Myocyte (in vitro differentiated cells): ENCODE measurements around the gene BRAP. TPM values are rescaled to one million over a fixed set of nuclear protein-coding genes. Genes with fewer than 3 reads are reported as not detected.
"Not testable (repeated sequence)": the region's sequence is repeated elsewhere in the genome, so short reads cannot be mapped to it uniquely, and the experiment has no call there.

Experiments used
- DNase-seq: peaks from one replicate; pipeline ENCODE4 v3.0.0-alpha.2; 2012; ENCODE audit warnings: low read depth
- total RNA-seq: library from RNA; depleted of rRNA; stranded (reverse); fragments of >200 nt; gene quantifications from 2 replicates; pipeline ENCODE4 v1.2.3, GENCODE V29; 2014

BRAP gene
- total RNA-seq, 1 donor from 2014 or later, result 17.7 TPM

DNA sequence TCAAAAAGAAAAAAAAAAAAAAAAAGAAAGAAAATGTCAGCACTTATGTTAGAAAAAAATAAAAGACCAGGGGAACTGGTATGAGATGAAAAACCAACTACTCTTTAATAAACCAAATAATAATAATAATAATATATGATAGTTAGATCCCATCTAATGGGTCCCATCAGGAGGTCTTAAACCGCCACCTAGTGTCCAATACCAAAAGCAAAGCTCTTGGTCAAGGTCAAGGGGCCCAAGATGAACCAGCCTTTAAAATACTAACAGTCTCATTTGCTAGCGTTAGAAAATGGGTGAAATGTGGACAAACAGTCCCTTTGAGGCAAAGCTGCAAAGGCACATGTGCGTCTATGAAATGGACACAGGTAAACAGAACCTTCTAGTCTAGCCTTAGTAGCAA, 12.3 kb downstream of the BRAP start:
- DNase-seq, result peak; percentile 18

DNA sequence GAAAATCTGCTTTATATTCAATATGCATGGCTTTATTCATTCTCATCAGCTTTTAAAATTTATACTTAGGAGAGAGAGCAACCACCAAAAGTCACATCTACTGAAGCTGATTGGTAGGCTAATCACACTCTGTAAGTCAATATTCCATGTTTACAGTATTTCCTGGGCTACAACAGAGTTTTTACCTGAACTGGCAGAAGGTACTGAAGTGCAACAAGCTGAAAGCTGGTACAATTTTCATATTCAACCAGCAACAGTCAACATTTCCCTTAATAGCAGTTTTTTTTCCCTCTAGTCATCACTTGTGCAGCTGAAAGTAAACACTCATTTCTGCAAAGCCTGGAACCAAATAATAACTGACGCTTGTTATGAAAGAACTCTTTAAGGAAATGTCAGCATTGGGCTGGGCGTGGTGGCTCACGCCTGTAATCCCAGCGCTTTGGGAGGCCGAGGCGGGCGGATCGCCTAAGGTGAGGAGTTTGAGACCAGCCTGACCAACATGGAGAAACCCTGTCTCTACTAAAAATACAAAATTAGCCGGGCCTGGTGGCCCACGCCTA, 12.9 kb downstream of the BRAP start:
- no peak for DNase-seq

DNA sequence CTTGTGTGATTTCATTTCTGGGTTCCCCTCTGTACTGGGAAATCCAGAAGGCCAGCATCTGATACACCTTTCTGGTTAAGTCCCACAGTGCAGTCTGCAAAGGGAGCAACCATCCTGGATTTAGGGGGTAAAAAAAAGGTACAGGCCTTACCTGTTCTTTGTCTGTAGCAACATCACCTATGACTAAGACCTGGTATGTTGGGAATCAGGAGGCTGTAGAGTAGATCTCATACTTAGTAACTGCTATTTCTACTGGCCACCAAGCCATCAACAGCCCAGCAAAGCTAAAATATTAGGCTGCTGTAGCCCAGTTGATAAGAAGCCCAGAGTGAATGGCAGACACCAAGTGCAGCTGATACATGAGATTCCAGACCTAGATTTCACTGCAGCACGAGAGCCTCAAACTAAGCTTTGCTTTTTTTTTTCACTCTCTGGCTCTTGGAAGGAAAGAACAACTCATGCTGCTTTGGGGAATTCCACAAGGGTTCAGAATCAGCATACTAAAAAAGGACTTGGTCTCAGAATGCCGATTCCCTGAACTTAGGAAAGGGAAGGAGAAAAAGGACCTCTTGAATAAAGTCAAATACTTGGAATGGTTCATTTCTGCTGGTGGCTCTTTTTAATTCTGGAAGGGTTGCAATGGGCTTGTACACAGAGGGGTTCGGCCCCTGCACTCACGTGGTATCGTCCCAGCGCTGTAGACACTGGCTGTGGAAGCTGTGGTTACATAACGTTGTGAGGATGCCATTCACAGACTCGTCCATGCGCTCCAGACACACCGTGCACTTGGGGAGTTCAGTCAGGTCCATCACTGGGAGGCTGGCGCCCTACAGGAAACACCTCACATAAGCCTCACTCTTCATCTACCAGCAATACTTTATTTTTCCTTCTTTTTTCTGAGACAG, 20.5 kb downstream of the BRAP start:
- no peak for DNase-seq

DNA sequence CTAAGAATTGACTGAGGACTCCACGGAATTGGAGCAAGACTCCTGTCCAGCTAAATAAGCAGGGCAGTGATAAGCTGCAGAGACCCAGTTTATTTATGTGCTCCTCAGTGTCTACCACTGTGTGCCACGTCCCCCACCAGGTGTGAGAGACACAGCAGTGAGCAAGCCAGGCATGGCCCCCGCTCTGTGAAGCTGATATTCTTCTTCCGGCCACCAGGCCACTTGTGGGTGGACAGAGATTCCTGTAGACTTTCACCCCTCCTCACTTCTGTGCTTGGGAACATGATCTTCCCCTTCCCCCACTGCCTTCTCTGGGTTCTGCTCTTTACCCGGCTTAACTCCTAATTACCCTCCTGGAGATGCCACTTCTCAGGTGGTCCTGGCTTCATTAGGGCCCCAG, 21.3 kb downstream of the BRAP start:
- no peak for DNase-seq

DNA sequence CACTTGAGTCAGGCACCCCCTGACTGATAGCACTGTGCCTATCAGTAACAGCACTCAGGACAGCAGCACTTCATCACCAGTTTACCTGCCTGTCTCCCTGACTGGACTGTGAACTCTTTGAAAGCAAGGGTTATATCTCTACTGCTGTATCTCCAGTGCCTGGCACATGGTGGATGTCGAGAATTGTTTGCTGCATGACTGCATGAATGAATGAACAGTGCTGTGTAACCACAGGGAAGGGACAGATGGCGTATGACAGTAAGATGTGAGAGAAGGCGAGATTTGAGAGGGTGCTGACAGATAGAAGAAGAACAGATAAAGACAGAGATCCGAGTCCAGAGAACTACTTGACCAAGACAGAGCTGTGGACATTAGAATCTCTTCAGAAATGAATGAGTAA, 29.7 kb downstream of the BRAP start:
- DNase-seq, result no peak

DNA sequence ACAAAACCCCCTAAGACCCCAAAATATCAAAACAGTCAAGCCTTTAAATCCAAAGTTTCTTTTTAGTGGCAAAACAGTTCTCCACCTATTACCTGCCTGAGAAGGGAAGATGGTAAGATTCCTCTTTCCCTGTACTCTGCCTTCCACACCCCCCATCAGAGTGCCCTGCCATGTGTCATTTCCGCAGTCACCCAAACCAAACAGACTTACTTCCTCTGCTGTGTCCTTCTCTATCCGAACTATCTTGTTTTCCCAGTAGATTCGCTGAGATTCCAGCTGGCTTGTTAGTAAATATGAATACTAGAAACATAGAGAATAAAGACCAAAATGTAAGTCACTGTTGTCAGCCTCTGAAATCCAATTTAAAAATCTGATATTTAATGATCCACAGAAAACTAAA, 30.4 kb downstream of the BRAP start:
- no peak for DNase-seq

DNA sequence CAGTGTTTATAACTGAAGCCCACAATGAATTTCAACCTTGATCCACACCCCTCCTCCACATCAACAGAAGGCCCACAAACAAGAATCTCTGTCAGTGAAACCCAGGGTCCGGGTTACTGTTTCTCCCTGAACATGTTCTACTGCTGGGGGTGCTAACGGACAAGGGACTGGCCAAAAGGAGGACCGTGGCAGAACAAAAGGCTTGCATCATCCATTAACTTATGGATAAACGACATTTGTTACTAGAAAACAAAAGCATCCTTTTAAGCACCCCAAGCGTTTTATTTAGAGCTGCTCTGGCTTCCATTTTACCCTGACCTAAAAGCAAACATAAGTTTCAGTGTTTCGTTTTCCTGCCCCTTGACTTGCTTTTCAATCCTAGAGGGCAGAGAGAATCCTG, 32.2 kb downstream of the BRAP start:
- DNase-seq, result no peak

DNA sequence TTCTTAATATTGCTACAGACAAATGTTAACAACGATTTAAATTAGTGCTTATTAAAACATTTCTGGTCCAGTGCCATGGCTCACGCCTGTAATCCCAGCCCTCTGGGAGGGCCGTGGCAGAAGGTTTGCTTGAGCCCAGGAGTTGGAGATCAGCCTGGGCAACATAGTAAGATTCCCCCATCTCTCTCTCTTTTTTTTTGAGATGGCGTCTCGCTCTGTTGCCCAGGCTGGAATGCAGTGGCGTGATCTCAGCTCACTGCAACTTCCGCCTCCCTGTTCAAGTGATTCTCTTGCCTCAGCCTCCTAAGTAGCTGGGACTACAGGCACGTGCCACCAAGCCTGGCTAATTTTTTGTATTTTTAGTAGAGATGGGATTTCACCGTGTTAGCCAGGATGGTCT, 33.2 kb downstream of the BRAP start:
- not testable (repeated sequence) for DNase-seq

DNA sequence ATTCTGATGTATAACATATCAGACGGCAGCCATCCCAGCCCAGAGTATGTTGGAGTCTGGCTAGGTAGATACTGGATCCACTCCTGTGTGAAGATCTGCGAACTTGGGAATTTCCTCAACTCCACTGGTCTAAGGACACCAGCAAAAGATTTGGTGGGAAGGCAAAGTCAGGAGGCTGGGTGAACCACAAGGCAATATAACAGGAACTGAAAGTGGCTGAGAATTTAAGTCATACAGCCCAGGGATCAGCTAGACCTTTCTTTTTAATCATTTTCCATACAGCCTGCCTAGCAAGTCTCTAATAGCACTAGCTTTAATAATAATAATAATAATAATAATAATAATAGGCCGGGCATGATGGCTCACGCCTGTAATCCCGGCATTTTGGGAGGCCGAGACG, 34.8 kb downstream of the BRAP start:
- no peak for DNase-seq

DNA sequence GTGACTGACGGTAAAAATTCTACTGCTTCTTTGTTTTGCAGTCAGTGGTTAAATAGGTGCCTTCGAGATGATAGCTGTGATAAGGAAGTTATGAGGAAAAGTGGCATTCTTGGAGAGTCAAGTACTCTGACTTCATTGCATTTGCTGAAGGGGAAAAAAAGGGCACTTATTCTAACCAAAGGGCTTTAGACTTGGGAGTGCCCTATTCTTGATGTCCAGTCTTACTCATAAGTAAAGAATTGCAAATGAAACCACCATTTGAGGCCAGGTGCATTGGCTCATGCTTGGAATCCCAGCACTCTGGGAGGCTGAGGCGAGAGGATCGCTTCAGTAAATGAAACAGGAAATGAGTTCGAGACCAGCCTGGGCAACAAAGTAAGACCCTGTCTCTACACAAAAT, 40.3 kb downstream of the BRAP start:
- DNase-seq, result peak; percentile 25

DNA sequence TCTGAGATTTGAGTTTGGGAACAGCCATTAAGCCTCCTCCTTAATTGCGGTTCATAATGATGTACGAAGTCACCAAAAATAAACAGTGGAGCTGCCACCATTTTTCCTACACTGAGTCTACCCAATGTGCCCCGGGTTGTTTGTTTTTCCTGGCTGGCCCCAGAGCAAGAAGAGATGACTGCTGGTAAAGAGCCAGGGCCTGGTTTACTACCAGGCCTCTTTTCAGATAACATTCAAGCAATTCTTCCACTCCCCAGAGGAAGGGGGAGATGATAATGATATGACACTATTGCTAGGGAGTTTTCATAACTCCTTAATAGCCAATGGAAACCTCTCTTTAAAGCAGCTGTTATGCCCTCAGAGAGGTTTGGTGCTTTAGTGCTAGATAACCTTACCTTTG, 42.3 kb downstream of the BRAP start:
- no peak for DNase-seq

DNA sequence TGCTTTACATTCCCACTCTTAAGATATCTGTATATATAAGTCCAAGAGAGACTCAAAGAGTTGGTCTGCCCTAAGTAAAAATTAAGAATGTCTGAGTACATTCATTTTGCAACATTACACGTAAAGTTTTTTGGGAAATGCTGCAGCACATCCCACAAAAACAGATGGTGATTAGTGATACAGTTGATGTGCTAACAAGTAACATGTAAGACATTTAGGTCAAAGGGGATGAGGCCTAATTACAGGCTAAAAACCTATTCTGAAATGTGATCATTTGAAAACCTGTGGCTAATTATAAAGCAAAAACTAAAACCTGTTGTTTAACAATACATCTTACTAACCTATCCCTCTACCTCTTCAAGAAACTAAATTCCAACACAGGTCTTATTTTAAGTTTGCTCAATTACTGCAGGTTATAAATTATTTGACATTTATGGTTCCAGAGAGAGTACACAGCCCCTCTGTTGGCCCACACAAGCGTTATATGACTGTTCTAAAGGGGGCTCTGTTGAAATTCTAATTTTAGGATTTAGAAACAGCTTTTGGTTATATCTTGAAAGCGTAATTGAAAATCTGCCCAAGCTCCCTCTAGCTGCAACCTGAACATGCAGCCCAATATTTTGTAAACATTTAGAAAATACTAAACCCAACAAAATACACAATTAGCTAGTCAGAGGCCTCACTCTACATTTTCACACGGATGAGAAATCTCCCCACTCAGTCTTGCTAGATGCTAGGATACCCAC, 42.9 kb downstream of the BRAP start:
- no peak for DNase-seq

DNA sequence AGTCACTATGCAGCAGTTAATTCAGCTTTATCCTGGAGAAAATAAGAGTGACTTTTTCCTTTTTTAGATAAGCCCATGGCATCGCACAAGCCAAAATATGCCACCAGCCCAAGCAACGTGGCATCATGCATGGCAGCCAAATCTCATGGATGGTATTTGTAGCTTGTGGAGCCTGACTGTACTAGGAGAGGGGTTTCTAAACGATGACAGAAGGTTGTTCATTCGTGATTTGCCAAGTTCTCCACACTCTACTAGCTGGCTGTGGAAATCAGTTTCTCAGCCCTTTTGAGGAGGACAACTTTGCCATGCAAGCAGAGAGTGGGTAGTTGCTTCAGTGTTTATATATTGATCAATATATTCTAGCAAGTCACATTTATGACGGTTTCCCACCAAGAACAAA, 45.2 kb downstream of the BRAP start:
- DNase-seq, result no peak

DNA sequence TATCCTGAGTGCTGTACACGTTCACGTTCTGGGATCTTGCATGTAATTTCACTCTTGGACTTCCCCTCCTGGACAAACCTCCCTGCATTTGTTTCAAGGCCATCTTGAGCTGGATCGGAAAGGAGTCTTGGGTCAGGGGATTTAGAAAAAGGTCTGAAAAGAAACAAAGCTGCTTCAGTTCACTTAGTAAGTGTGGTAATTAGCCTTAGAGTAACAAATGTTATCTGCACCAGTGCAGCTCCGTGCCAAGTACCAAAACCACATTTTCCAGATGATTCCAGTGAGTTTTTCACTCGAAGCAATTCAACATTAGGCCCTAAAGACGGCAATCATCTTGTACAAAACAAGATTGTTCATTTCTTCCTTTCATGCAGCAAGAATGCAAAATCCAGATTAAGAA, 47.2 kb downstream of the BRAP start:
- DNase-seq, result no peak

DNA sequence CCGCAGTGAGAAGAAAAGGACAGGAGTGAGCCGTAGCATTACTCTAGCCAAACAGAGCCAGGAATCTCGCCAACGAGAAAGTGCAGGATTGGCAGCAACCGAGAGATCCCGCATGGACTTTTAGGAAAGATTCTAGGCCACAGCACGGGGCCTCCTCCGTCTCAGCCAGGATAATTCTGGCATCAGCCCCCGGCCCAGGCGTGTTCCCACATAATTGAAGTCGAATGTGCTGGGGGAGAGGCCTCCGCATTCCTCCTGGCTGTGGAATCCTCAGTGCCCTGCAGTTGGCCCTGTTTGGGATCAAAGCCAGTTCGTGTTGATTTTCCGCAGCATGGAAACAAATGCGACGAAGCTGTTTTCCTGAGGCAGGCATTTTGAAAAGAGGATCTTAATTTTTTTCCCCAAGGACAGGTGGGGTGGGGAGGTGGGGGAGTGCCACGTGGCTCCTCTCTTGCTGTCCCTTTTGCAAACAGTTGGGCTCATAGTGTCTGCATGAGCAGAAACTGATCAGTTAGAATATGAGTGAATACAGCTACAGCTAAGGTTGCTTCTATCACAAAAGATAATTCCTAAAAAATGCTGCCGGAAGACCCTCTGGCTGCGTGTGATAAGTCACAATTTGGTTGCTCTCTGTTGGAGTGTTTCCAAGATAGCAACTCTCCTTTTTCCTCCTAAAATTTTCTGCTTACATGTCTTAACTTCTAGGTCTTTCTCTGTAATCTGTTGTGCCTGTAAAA, 49.4 kb downstream of the BRAP start:
- DNase-seq, result peak; percentile 75

DNA sequence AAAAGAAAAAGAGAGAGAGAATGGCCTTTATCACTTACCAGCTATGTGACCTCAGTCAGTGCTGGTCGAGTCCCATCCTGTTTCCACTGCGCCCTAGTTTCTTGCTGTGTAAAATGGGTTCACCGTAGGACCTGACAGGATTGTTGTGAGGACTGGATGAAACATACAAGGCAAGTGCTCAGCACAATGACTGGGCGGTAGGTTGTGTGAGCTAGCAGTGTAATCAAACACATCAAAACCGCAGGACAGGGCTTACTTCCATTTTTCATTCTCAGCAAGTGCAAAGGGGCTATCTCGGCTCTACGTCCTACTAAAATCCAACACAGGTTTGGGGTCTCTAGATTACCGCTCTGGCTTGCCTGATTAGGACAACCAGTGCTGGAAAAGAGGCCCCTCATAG, 50.2 kb downstream of the BRAP start:
- DNase-seq, result peak; percentile 3

DNA sequence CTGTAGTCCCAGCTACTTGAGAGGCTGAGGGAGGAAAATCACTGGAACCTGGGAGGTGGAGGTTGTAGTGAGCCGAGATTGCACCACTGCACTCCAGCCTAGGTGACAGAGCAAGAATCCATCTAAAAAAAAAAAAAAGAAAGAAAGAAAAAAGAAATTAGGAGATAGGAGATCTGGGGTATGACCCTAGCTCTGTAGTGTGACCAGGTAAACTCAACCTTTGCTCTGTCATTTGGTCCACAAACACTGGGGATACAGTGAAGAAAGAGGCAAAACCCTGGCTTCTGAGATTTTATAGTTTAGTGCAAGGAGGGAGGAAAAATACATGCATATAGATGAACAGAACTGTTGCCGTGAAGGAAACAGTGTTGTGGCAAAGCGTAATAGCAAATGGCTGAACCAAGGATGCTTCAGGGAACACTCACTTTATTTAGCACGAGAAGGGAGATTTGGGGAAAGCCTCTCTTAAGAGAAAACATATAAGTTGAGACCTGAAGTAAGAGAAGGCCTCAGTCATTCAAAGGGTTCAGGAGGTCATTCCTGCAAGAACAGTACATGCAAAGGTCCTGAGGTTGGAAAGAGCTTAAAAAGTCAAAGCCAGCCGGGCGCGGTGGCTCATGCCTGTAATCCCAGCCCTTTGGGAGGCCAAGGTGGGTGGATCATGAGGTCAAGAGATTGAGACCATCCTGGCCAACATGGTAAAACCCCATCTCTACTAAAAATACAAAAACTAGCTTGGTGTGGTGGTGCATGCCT, 57.1 kb downstream of the BRAP start:
- DNase-seq, result no peak

DNA sequence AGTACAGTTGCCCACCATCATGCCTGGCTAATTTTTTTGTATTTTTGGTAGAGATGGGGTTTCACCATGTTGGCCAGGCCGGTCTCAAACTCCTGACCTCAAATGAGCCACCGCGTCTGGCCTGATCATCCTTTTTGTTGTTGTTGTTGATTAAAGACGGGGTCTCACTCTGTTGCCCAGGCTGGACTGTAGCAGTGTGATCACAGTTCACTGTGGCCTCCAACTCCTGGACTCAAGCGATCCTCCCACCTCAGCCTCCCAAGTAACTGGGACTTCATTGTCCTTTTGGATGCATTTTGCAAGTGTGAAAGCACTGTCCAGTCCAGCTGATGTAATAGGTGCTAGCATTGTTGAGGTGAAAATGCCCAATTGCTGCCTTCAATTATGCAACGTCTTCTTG, 59.5 kb downstream of the BRAP start:
- DNase-seq, result no peak

DNA sequence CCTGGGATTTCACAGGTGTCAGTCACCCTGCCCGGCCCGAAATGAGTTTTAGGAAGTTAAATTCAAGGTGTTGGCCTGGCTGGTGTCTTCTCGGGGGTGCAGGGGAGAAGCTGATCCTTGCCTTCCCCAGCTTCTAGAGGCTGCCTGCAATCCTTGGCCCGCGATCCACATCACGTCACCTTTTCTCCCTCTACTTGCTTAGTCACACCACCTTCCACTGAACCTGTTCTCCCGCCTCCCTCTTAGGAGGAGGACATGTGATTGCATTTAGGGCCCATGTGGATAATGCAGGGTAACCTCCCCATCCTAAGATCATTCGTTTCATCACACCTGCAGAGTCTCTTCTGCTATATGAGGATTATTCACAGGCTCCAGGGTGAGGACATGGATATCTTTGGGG, 61.2 kb downstream of the BRAP start:
- no peak for DNase-seq

DNA sequence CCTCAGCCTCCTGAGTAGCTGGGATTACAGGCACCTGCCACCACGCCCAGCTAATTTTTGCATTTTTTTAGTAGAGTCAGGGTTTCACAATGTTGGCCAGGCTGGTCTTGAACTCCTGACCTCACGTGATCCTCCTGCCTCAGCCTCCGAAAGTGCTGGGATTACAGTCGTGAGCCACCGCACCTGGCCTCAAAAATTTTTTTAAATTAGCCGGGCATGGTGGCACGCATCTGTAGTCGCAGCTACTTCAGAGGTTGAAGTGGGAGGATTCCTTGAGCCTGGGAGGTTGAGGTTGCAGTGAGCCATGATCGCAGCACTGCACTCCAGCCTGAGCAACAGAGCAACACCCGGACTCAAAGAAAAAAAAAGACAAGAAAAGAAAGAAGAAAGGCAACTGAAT, 67.9 kb downstream of the BRAP start:
- DNase-seq, result not testable (repeated sequence)

DNA sequence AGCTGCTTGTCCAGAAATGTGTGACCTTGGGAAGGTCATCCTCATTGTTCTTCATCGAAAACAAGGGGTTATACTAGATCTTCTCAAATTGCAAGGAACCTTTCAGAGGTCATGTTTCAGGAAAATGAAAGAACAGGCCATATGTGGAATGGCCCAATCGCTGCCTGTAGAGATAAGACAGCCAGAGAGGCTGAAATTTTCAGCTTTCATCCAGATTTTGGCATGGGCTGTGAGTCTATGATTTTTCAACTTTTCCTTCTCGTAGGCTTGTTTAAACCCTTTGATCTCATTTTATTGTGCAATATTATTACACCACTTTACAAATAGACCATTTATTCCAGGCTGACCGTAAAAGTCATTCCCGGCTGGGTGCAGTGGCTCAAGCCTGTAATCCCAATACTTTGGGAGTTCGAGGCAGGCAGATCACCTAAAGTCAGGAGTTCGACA, 69.6 kb downstream of the BRAP start:
- no peak for DNase-seq
